ENCODE data around the gene GDPD4. TPM values are rescaled to one million over a fixed set of nuclear protein-coding genes. Genes with fewer than 3 reads are reported as not detected.

Gene GDPD4, protein sequence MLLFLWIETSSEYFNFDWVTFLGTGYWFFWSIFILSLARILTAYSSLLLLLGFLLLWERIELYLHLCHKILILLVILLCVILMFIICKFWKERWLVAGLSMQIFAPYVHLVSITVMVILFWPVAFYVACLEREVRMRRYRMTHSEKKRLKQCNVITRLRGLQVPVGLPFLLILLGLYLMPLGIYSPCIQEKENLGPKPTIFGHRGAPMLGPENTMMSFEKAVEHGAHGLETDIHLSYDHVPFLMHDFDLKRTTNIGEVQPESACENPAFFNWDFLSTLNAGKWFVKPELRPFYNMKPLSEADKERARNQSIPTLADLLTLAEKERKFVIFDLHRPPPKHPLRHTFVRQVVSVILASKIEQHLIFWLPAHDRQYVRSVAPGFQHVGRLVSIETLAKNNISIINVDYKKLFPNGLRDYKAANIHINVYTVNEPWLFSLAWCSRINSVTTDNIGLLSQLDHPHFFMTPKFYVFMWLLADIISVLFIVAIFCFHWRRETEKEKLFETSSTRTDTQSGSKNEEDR
- under 1 TPM in 1 of 2 donors, not detected in 1; 0.08 TPM for total RNA-seq
- polyA plus RNA-seq: 1 to 10 TPM in 1 of 2 donors, not detected in 1; 1.1 TPM

DNA sequence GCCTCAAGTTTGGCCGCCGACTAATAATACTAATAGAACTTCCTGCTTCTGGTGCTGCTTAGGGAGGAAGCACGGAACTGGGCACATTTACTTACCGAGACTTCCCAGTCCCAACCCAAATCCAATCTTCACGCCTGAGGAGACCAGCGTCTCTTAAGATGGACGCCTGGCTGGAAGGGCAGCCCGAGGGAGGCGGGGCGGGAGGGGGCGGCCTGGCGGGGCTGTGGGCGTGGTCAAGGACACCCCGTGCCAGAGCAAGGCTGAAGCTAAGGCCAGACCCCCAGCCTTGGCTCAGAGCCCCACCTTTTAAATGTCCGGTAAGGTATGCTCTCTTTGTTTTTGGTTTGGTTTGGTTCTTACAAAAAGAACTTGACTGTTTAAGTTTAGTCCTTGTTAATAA lies at the start of gene GDPD4:
TSS of gene GDPD4 (minus strand) at position 177 of the 400 bp plus-strand sequence. CDS start 16,549 bp downstream, outside the sequence.
- Histone ChIP-seq H3K4me1 (ENCODE audit: control insufficient read depth in 4 of 4, insufficient read depth in 4 of 4, low read length in 3 of 4) (no peaks in the 10 kb centered on the region), H3K4me3 (ENCODE audit: low read depth in 1 of 3, low read length in 3 of 3) (no peak within 1 kb of the TSS), H3K9me3 (ENCODE audit: control insufficient read depth in 4 of 4, low read length in 3 of 4) (no peaks in the 10 kb centered on the region), H3K27ac (ENCODE audit: low read depth in 1 of 2, low read length in 2 of 2) (no peak within 1 kb of the TSS), H3K36me3 (ENCODE audit: control insufficient read depth in 4 of 4, insufficient read depth in 3 of 4, low read depth in 1 of 4, low read length in 3 of 4) (no peaks in the 10 kb centered on the region), H3K27me3 (ENCODE audit: control insufficient read depth in 4 of 4, insufficient read depth in 4 of 4, low read length in 3 of 4) (no peaks in the 10 kb centered on the region), H3K9ac (ENCODE audit: low read depth in 1 of 2, low read length in 2 of 2) (no peak within 1 kb of the TSS)
- 92% methylated on average over 15 of the region's 15 CpGs for WGBS
- TF ChIP-seq GABPA (IDR thresholded peaks at IDR 0.05 in 1 of 2, conservative IDR thresholded peaks at IDR 0.05 in 1 of 2): no peak
- TF ChIP-seq RAD21 (IDR thresholded peaks at IDR 0.05): no peak
- no peak for TF ChIP-seq NR2F2 (IDR thresholded peaks at IDR 0.05)
- TF ChIP-seq SP1 (IDR thresholded peaks at IDR 0.05): no peak
- TF ChIP-seq, protein P1, sequence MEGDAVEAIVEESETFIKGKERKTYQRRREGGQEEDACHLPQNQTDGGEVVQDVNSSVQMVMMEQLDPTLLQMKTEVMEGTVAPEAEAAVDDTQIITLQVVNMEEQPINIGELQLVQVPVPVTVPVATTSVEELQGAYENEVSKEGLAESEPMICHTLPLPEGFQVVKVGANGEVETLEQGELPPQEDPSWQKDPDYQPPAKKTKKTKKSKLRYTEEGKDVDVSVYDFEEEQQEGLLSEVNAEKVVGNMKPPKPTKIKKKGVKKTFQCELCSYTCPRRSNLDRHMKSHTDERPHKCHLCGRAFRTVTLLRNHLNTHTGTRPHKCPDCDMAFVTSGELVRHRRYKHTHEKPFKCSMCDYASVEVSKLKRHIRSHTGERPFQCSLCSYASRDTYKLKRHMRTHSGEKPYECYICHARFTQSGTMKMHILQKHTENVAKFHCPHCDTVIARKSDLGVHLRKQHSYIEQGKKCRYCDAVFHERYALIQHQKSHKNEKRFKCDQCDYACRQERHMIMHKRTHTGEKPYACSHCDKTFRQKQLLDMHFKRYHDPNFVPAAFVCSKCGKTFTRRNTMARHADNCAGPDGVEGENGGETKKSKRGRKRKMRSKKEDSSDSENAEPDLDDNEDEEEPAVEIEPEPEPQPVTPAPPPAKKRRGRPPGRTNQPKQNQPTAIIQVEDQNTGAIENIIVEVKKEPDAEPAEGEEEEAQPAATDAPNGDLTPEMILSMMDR (IDR thresholded peaks at IDR 0.05; ENCODE audit: low read depth, low read length, missing input control): no peak
- TF ChIP-seq YY1 (IDR thresholded peaks at IDR 0.05): no peak
- DNase-seq (ENCODE audit: low spot score): no peak

DNA sequence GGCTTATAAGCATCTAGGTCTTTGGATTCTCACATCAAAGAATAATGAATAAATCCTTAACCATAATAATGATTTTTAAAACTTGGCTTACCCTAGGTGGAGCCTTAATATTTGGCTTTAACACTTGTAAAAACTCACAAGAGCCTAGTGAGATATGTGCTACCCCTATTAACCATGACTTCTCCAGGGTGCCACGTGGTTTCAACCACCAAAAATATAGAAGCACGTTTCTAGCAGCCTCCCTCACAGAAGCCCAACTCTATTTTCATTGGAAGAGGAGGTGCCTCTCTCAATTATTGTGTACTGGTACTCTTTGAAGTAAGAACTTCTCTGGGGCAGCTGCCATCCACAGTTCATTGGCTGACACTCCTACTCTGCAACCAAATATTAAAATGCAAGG lies 46.5 kb upstream of the GDPD4 start:
- WGBS: 84% methylated on average over 2 of the region's 2 CpGs
- DNase-seq (ENCODE audit: low spot score): no peak
- Histone ChIP-seq H3K27me3 (ENCODE audit: control insufficient read depth in 4 of 4, insufficient read depth in 4 of 4, low read length in 3 of 4) (no peaks in the 10 kb centered on the region), H3K27ac (ENCODE audit: low read depth in 1 of 2, low read length in 2 of 2) (no peak overlapping the region), H3K9ac (ENCODE audit: low read depth in 1 of 2, low read length in 2 of 2) (no peak overlapping the region), H3K9me3 (ENCODE audit: control insufficient read depth in 4 of 4, low read length in 3 of 4) (no peaks in the 10 kb centered on the region), H3K36me3 (ENCODE audit: control insufficient read depth in 4 of 4, insufficient read depth in 3 of 4, low read depth in 1 of 4, low read length in 3 of 4) (peaks cover 0 to 11% (median 0%) of the 10 kb centered on the region in 4 donors), H3K4me1 (ENCODE audit: control insufficient read depth in 4 of 4, insufficient read depth in 4 of 4, low read length in 3 of 4) (no peaks in the 10 kb centered on the region), H3K4me3 (ENCODE audit: low read depth in 1 of 3, low read length in 3 of 3) (no peak overlapping the region)
- TF ChIP-seq RXRA (IDR thresholded peaks at IDR 0.05): no peak
- no peak for TF ChIP-seq RAD21 (IDR thresholded peaks at IDR 0.05)
- TF ChIP-seq, protein P1 (IDR thresholded peaks at IDR 0.05; ENCODE audit: low read depth, low read length, missing input control): no peak
- TF ChIP-seq FOXA2 (IDR thresholded peaks at IDR 0.05): no peak
- TF ChIP-seq FOXA1 (IDR thresholded peaks at IDR 0.05): no peak
- no peak for TF ChIP-seq GABPA (IDR thresholded peaks at IDR 0.05 in 1 of 2, conservative IDR thresholded peaks at IDR 0.05 in 1 of 2)
- TF ChIP-seq, protein P2, sequence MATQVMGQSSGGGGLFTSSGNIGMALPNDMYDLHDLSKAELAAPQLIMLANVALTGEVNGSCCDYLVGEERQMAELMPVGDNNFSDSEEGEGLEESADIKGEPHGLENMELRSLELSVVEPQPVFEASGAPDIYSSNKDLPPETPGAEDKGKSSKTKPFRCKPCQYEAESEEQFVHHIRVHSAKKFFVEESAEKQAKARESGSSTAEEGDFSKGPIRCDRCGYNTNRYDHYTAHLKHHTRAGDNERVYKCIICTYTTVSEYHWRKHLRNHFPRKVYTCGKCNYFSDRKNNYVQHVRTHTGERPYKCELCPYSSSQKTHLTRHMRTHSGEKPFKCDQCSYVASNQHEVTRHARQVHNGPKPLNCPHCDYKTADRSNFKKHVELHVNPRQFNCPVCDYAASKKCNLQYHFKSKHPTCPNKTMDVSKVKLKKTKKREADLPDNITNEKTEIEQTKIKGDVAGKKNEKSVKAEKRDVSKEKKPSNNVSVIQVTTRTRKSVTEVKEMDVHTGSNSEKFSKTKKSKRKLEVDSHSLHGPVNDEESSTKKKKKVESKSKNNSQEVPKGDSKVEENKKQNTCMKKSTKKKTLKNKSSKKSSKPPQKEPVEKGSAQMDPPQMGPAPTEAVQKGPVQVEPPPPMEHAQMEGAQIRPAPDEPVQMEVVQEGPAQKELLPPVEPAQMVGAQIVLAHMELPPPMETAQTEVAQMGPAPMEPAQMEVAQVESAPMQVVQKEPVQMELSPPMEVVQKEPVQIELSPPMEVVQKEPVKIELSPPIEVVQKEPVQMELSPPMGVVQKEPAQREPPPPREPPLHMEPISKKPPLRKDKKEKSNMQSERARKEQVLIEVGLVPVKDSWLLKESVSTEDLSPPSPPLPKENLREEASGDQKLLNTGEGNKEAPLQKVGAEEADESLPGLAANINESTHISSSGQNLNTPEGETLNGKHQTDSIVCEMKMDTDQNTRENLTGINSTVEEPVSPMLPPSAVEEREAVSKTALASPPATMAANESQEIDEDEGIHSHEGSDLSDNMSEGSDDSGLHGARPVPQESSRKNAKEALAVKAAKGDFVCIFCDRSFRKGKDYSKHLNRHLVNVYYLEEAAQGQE (IDR thresholded peaks at IDR 0.05): no peak
- TF ChIP-seq, protein P3, sequence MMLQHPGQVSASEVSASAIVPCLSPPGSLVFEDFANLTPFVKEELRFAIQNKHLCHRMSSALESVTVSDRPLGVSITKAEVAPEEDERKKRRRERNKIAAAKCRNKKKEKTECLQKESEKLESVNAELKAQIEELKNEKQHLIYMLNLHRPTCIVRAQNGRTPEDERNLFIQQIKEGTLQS (IDR thresholded peaks at IDR 0.05): no peak
- TF ChIP-seq NR2F2 (IDR thresholded peaks at IDR 0.05): no peak
- no peak for TF ChIP-seq YY1 (IDR thresholded peaks at IDR 0.05)
- TF ChIP-seq, protein P4, sequence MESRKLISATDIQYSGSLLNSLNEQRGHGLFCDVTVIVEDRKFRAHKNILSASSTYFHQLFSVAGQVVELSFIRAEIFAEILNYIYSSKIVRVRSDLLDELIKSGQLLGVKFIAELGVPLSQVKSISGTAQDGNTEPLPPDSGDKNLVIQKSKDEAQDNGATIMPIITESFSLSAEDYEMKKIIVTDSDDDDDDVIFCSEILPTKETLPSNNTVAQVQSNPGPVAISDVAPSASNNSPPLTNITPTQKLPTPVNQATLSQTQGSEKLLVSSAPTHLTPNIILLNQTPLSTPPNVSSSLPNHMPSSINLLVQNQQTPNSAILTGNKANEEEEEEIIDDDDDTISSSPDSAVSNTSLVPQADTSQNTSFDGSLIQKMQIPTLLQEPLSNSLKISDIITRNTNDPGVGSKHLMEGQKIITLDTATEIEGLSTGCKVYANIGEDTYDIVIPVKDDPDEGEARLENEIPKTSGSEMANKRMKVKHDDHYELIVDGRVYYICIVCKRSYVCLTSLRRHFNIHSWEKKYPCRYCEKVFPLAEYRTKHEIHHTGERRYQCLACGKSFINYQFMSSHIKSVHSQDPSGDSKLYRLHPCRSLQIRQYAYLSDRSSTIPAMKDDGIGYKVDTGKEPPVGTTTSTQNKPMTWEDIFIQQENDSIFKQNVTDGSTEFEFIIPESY (IDR thresholded peaks at IDR 0.05): no peak
- no peak for TF ChIP-seq EGR1 (IDR thresholded peaks at IDR 0.05; ENCODE audit: low read depth in 2 of 2)
- no peak for TF ChIP-seq JUND (IDR thresholded peaks at IDR 0.05)
- no peak for TF ChIP-seq HNF4G (IDR thresholded peaks at IDR 0.05)
- TF ChIP-seq, protein P5, sequence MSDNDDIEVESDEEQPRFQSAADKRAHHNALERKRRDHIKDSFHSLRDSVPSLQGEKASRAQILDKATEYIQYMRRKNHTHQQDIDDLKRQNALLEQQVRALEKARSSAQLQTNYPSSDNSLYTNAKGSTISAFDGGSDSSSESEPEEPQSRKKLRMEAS (IDR thresholded peaks at IDR 0.05): no peak
- no peak for TF ChIP-seq TAF1 (conservative IDR thresholded peaks at IDR 0.05)

Measured in liver (tissue), 9 donors.